Mammary epithelial cell (primary cell): Measurements from ENCODE around the gene HDDC3.

Experiments used
- EZH2 ChIP-seq: IDR thresholded peaks from 2 replicates; pipeline ENCODE4 v1.6.1; 2012; ENCODE audit warnings: low read length, inconsistent platforms, borderline replicate concordance
- TF ChIP-seq, protein P1 (sequence below), 2 donors: IDR thresholded peaks in 1 of 2; conservative IDR thresholded peaks in 1 of 2; 2 replicates each; pipeline ENCODE4 v1.5.1; 2011 to 2012; ENCODE audit warnings: inconsistent platforms in 2 of 2, low read length in 2 of 2, mild to moderate bottlenecking in 2 of 2, control low read depth in 1 of 2, low read depth in 1 of 2; ENCODE audit not compliant: insufficient read depth in 1 of 2; ENCODE audit errors: extremely low read depth in 1 of 2

DNA sequence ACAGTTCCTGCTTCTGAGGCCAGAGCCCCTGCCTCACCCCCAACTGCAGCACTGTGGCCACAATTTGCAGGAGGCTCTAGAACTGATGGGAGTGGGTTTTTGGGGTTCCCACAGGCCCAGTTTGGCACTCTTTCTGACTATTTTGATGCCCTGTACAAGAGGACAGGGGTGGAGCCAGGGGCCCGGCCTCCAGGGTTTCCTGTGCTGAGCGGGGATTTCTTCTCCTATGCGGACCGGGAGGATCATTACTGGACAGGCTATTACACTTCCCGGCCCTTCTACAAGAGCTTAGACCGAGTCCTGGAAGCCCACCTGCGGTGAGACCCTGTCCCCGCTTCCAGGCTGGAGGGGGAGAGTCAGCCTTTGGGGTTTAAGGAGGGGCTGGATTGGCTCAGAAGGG, 22.4 kb downstream of the HDDC3 start:
- TF ChIP-seq, protein P1, sequence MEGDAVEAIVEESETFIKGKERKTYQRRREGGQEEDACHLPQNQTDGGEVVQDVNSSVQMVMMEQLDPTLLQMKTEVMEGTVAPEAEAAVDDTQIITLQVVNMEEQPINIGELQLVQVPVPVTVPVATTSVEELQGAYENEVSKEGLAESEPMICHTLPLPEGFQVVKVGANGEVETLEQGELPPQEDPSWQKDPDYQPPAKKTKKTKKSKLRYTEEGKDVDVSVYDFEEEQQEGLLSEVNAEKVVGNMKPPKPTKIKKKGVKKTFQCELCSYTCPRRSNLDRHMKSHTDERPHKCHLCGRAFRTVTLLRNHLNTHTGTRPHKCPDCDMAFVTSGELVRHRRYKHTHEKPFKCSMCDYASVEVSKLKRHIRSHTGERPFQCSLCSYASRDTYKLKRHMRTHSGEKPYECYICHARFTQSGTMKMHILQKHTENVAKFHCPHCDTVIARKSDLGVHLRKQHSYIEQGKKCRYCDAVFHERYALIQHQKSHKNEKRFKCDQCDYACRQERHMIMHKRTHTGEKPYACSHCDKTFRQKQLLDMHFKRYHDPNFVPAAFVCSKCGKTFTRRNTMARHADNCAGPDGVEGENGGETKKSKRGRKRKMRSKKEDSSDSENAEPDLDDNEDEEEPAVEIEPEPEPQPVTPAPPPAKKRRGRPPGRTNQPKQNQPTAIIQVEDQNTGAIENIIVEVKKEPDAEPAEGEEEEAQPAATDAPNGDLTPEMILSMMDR (conservative IDR thresholded peaks at IDR 0.05 in 1 of 2, IDR thresholded peaks at IDR 0.05 in 1 of 2; ENCODE audit: extremely low read depth in 1 of 2, insufficient read depth in 1 of 2, low read depth in 1 of 2, low read length in 2 of 2), result no peak
- no peak for TF ChIP-seq EZH2
